Activated T-cell treated with anti-CD3 and anti-CD28 coated beads, Interleukin-2, amount 50 U/mL, for 1 hour (primary cell): ENCODE data around the gene SPDL1.

Experiments used
- DNase-seq: peaks from one replicate; pipeline ENCODE4 v3.0.0-alpha.2; 2020

SPDL1 gene

GRCh38 chr5:169583424-169584220, at the start of gene SPDL1:
SPDL1 (plus strand) TSS chr5:169583773; CDS start chr5:169588417, 4,644 bp downstream.
- DNase-seq: peak; percentile 93

GRCh38 chr5:169534311-169534880, 49.2 kb upstream of the SPDL1 start:
- no peak for DNase-seq

GRCh38 chr5:169534939-169535338, 48.6 kb upstream of the SPDL1 start:
- no peak for DNase-seq

GRCh38 chr5:169538944-169539343, 44.6 kb upstream of the SPDL1 start:
- DNase-seq: no peak

- no peak for DNase-seq
Observed at GRCh38 chr5:169542811-169543210, 40.8 kb upstream of the SPDL1 start.

GRCh38 chr5:169544264-169544950, 39.2 kb upstream of the SPDL1 start:
- no peak for DNase-seq

- no peak for DNase-seq
Observed at GRCh38 chr5:169545762-169546161, 37.8 kb upstream of the SPDL1 start.

- no peak for DNase-seq
Observed at GRCh38 chr5:169546346-169546745, 37.2 kb upstream of the SPDL1 start.

- no peak for DNase-seq
Observed at GRCh38 chr5:169547508-169547907, 36.1 kb upstream of the SPDL1 start.

- DNase-seq: no peak
Observed at GRCh38 chr5:169548315-169548714, 35.3 kb upstream of the SPDL1 start.

- DNase-seq: no peak
Observed at GRCh38 chr5:169549453-169550100, 34.0 kb upstream of the SPDL1 start.

- DNase-seq: no peak
Observed at GRCh38 chr5:169550227-169550626, 33.3 kb upstream of the SPDL1 start.

GRCh38 chr5:169551146-169551545, 32.4 kb upstream of the SPDL1 start:
- DNase-seq: no peak

- no peak for DNase-seq
Observed at GRCh38 chr5:169551696-169552095, 31.9 kb upstream of the SPDL1 start.

GRCh38 chr5:169554251-169554650, 29.3 kb upstream of the SPDL1 start:
- DNase-seq: no peak

GRCh38 chr5:169557838-169558237, 25.7 kb upstream of the SPDL1 start:
- no peak for DNase-seq

GRCh38 chr5:169561893-169562292, 21.7 kb upstream of the SPDL1 start:
- no peak for DNase-seq

- DNase-seq: no peak
Observed at GRCh38 chr5:169563369-169563768, 20.2 kb upstream of the SPDL1 start.

- no peak for DNase-seq
Observed at GRCh38 chr5:169566202-169566601, 17.4 kb upstream of the SPDL1 start.

GRCh38 chr5:169567079-169567478, 16.5 kb upstream of the SPDL1 start:
- no peak for DNase-seq

- no peak for DNase-seq
Observed at GRCh38 chr5:169569513-169569912, 14.1 kb upstream of the SPDL1 start.

- no peak for DNase-seq
Observed at GRCh38 chr5:169571355-169571754, 12.2 kb upstream of the SPDL1 start.

GRCh38 chr5:169574134-169574646, 9.4 kb upstream of the SPDL1 start:
- no peak for DNase-seq
